ENCODE results near the gene FBLN5. TPM values are rescaled to one million over a fixed set of nuclear protein-coding genes. Genes with fewer than 3 reads are reported as not detected.

FBLN5 gene
- total and polyA plus RNA-seq, 9 of the 15 experiments (the other 6 are each of a cell fraction or from before 2014, with no cell fraction given): 0.11 to 0.22 TPM; not detected in 7

GRCh38 chr14:91940209-91940608 is 7.3 kb downstream of the FBLN5 start:
- no peaks in the 10 kb centered on the region for H3K4me1 ChIP-seq (replicated peaks in 1 of 2; ENCODE audit: control insufficient read depth in 2 of 2, insufficient read depth in 2 of 2, low read length in 2 of 2)
- FAIRE-seq (no peak), DNase-seq (ENCODE audit: extremely low read depth in 1 of 4, low spot score in 3 of 4) (no peak), ATAC-seq (no peak)
- no peaks in the 10 kb centered on the region for H3K36me3 ChIP-seq (ENCODE audit: control insufficient read depth, insufficient read depth, low read length)
- BruUV-seq (replicated peaks): no TSS peak
- H4K20me1 ChIP-seq (replicated peaks; ENCODE audit: control insufficient read depth, insufficient read depth, low read length): no peaks in the 10 kb centered on the region
- 13% methylated on average over 1 of the region's 3 CpGs for WGBS (ENCODE audit: insufficient coverage, low coverage, missing lambda C conversion rate)
- H3K79me2 ChIP-seq (ENCODE audit: control insufficient read depth, insufficient read depth, low read length): no peaks in the 10 kb centered on the region
- H3K9ac ChIP-seq (ENCODE audit: insufficient read depth in 1 of 2, low read depth in 2 of 2, low read length in 2 of 2): no peak overlapping the region
- intact Hi-C loops (cut with micrococcal nuclease) (no loop called here), in situ Hi-C loops (cut with MboI) (no loop called here)
- no peak overlapping the region for H3K4me2 ChIP-seq (ENCODE audit: insufficient read depth, low read length)
- peaks cover 0 to 15% of the 10 kb centered on the region in 2 experiments; a peak in 2 of 5 replicates for H3K27me3 ChIP-seq (ENCODE audit: control insufficient read depth in 2 of 2, insufficient read depth in 2 of 2, low read length in 2 of 2)
- CTCF ChIA-PET (ENCODE audit: low intra/inter-chr PET ratio): no interaction called here
- no peaks in the 10 kb centered on the region for H3K9me3 ChIP-seq (replicated peaks; ENCODE audit: control insufficient read depth, insufficient read depth, low read depth, low read length)
- POLR2A ChIA-PET: no interaction called here
- no peak overlapping the region for H3K4me3 ChIP-seq
- TF ChIP-seq ETS2 (tag; IDR thresholded peaks at IDR 0.05; ENCODE audit: borderline replicate concordance, poor library complexity, severe bottlenecking) (no peak), IFI16 (CRISPR knock-in tag; IDR thresholded peaks at IDR 0.05) (no peak), ZNF668 (CRISPR knock-in tag; IDR thresholded peaks at IDR 0.05) (no peak), ZNF212 (CRISPR knock-in tag; IDR thresholded peaks at IDR 0.05) (no peak), CREB1 (IDR thresholded peaks at IDR 0.05) (no peak), CREB1 (CRISPR knock-in tag; IDR thresholded peaks at IDR 0.05) (no peak), E2F1 (CRISPR knock-in tag; IDR thresholded peaks at IDR 0.05) (no peak), SAFB2 (IDR thresholded peaks at IDR 0.05; ENCODE audit: borderline replicate concordance, low read depth, low read length, severe bottlenecking) (no peak), L3MBTL2 (IDR thresholded peaks at IDR 0.05) (no peak), IRF9 (tag; IDR thresholded peaks at IDR 0.05) (no peak), JUN (IDR thresholded peaks at IDR 0.05; ENCODE audit: borderline replicate concordance, low read depth, low read length) (no peak), JUN (CRISPR knock-in tag; IDR thresholded peaks at IDR 0.05; ENCODE audit: borderline replicate concordance) (no peak), EP300 (IDR thresholded peaks at IDR 0.05; ENCODE audit: low read length) (no peak), KLF1 (tag; IDR thresholded peaks at IDR 0.05) (no peak), RBM14 (IDR thresholded peaks at IDR 0.05; ENCODE audit: borderline replicate concordance, insufficient read depth, low read depth, low read length) (no peak), PHB2 (IDR thresholded peaks at IDR 0.05; ENCODE audit: low read depth) (no peak)
- H3K9me1 ChIP-seq (ENCODE audit: control insufficient read depth, insufficient read depth, low read length): no peaks in the 10 kb centered on the region
- no peak overlapping the region for H3K27ac ChIP-seq (ENCODE audit: extremely low read depth, low read depth, low read length)
- no peak overlapping the region for H2AFZ ChIP-seq (ENCODE audit: low read depth, low read length)

Data from K562 (cell line).